SK-MEL-5 (cell line): Measurements from ENCODE around the gene RNF148. TPM values are rescaled to one million over a fixed set of nuclear protein-coding genes. Genes with fewer than 3 reads are reported as not detected.
"Not testable (repeated sequence)": the region's sequence is repeated elsewhere in the genome, so short reads cannot be mapped to it uniquely, and the experiment has no call there.

Source experiments
- DNase-seq: peaks from one replicate; pipeline ENCODE4 v3.0.0-alpha.2; 2016; ENCODE audit warnings: low read depth, low spot score
- in situ Hi-C: cut with HindIII; loops from 2 replicates; pipeline ENCODE4 v1.10.0; 2016; ENCODE audit warnings: low sequenced_read_pairs, high pct_unique_total_duplicates, low pct_unique_long_range_greater_than_20kb
- total RNA-seq: library from RNA; depleted of rRNA; stranded (reverse); fragments of >200 nt; shearing (Covaris generic); gene quantifications from 2 replicates; pipeline ENCODE4 v1.2.3, GENCODE V29; 2014

The RNF148 gene
- total RNA-seq, 1 experiment from 2014 or later = 0.61 TPM

GRCh38 chr7:122695816-122696215 lies 6.9 kb downstream of the RNF148 start:
- in situ Hi-C loops = no loop called here
- no peak for DNase-seq

- in situ Hi-C loops = no loop called here
- no peak for DNase-seq
Measured at GRCh38 chr7:122694697-122695096, 8.0 kb downstream of the RNF148 start.

GRCh38 chr7:122692769-122693309 lies 9.9 kb downstream of the RNF148 start:
- in situ Hi-C loops = no loop called here
- no peak for DNase-seq

- DNase-seq = no peak
- in situ Hi-C loops = no loop called here
Measured at GRCh38 chr7:122691569-122692235, 11.0 kb downstream of the RNF148 start.

GRCh38 chr7:122689346-122690109 lies 13.2 kb downstream of the RNF148 start:
- in situ Hi-C loops = no loop called here
- DNase-seq = peak; percentile 35

- in situ Hi-C loops = no loop called here
- no peak for DNase-seq
Measured at GRCh38 chr7:122688400-122688998, 14.2 kb downstream of the RNF148 start.

- DNase-seq = no peak
Measured at GRCh38 chr7:122686360-122686878, 16.3 kb downstream of the RNF148 start.

GRCh38 chr7:122684504-122684903 lies 18.2 kb downstream of the RNF148 start:
- DNase-seq = no peak
- in situ Hi-C loops = no loop called here

More at GRCh38 chr7:122686360-122686878, 16.3 kb downstream of the RNF148 start:
- in situ Hi-C loops = no loop called here

GRCh38 chr7:122682815-122683550 lies 19.7 kb downstream of the RNF148 start:
- in situ Hi-C loops = no loop called here
- no peak for DNase-seq

GRCh38 chr7:122681186-122681585 lies 21.5 kb downstream of the RNF148 start:
- DNase-seq, in situ Hi-C loops: not testable (repeated sequence)

GRCh38 chr7:122679813-122680212 lies 22.9 kb downstream of the RNF148 start:
- in situ Hi-C loops = no loop called here
- DNase-seq = no peak

GRCh38 chr7:122679269-122679709 lies 23.4 kb downstream of the RNF148 start:
- in situ Hi-C loops, DNase-seq: not testable (repeated sequence)

GRCh38 chr7:122677149-122677548 lies 25.6 kb downstream of the RNF148 start:
- in situ Hi-C loops = no loop called here
- no peak for DNase-seq

- in situ Hi-C loops = no loop called here
- no peak for DNase-seq
Measured at GRCh38 chr7:122676466-122676865, 26.3 kb downstream of the RNF148 start.

- DNase-seq = no peak
- in situ Hi-C loops = no loop called here
Measured at GRCh38 chr7:122675621-122676020, 27.1 kb downstream of the RNF148 start.

GRCh38 chr7:122675011-122675410 lies 27.7 kb downstream of the RNF148 start:
- DNase-seq = no peak
- in situ Hi-C loops = no loop called here

GRCh38 chr7:122674502-122674901 lies 28.2 kb downstream of the RNF148 start:
- in situ Hi-C loops = no loop called here
- peak; percentile 44 for DNase-seq
